ENCODE data around the gene LYPD8. TPM values are rescaled to one million over a fixed set of nuclear protein-coding genes. Genes with fewer than 3 reads are reported as not detected.

Gene LYPD8
- total and polyA plus RNA-seq, 9 of the 15 experiments (the other 6 are each of a cell fraction or from before 2014, with no cell fraction given): 0.50 to 2.1 (median 1.3) TPM

DNA sequence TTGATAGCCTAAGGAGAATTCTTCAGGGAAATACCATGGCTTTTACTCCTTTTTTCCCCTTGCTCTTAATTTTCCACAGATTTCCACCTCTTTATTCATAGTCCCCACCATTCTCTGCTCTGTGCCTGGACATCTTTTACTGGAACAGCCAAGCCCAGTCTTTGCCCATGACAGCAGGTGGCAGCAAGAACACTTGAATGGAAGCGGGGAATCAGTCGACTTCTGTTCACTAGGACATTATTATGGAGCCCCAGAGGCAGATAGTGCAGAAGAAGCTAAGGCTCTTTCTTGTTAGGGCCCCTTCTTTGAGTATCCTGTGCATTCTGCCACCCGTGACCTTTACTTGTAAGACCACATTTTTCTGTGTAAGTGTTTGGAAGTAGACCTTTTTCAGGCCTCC is 59.3 kb downstream of the LYPD8 start (continued):
- TF ChIP-seq, protein P1, sequence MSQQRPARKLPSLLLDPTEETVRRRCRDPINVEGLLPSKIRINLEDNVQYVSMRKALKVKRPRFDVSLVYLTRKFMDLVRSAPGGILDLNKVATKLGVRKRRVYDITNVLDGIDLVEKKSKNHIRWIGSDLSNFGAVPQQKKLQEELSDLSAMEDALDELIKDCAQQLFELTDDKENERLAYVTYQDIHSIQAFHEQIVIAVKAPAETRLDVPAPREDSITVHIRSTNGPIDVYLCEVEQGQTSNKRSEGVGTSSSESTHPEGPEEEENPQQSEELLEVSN (IDR thresholded peaks at IDR 0.05; ENCODE audit: borderline replicate concordance in 1 of 2, extremely low read depth in 1 of 2, insufficient read depth in 1 of 2, insufficient read length in 1 of 2, low read depth in 1 of 2, low read length in 1 of 2, poor library complexity in 1 of 2, severe bottlenecking in 1 of 2): no peak
- TF ChIP-seq FOXA1 (IDR thresholded peaks at IDR 0.05; ENCODE audit: borderline replicate concordance): no peak
- TF ChIP-seq, protein P2, sequence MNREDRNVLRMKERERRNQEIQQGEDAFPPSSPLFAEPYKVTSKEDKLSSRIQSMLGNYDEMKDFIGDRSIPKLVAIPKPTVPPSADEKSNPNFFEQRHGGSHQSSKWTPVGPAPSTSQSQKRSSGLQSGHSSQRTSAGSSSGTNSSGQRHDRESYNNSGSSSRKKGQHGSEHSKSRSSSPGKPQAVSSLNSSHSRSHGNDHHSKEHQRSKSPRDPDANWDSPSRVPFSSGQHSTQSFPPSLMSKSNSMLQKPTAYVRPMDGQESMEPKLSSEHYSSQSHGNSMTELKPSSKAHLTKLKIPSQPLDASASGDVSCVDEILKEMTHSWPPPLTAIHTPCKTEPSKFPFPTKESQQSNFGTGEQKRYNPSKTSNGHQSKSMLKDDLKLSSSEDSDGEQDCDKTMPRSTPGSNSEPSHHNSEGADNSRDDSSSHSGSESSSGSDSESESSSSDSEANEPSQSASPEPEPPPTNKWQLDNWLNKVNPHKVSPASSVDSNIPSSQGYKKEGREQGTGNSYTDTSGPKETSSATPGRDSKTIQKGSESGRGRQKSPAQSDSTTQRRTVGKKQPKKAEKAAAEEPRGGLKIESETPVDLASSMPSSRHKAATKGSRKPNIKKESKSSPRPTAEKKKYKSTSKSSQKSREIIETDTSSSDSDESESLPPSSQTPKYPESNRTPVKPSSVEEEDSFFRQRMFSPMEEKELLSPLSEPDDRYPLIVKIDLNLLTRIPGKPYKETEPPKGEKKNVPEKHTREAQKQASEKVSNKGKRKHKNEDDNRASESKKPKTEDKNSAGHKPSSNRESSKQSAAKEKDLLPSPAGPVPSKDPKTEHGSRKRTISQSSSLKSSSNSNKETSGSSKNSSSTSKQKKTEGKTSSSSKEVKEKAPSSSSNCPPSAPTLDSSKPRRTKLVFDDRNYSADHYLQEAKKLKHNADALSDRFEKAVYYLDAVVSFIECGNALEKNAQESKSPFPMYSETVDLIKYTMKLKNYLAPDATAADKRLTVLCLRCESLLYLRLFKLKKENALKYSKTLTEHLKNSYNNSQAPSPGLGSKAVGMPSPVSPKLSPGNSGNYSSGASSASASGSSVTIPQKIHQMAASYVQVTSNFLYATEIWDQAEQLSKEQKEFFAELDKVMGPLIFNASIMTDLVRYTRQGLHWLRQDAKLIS (CRISPR knock-in tag; IDR thresholded peaks at IDR 0.05): no peak
- no peak for TF ChIP-seq WHSC1 (IDR thresholded peaks at IDR 0.05; ENCODE audit: low read length)
- no peak for TF ChIP-seq CBFA2T2 (conservative IDR thresholded peaks at IDR 0.05)
- no peak for TF ChIP-seq NEUROD1 (IDR thresholded peaks at IDR 0.05; ENCODE audit: borderline replicate concordance, low read depth, low read length, partially characterized antibody)
- no peak for TF ChIP-seq ZC3H4 (CRISPR knock-in tag; IDR thresholded peaks at IDR 0.05; ENCODE audit: borderline replicate concordance)
- TF ChIP-seq, protein P3, sequence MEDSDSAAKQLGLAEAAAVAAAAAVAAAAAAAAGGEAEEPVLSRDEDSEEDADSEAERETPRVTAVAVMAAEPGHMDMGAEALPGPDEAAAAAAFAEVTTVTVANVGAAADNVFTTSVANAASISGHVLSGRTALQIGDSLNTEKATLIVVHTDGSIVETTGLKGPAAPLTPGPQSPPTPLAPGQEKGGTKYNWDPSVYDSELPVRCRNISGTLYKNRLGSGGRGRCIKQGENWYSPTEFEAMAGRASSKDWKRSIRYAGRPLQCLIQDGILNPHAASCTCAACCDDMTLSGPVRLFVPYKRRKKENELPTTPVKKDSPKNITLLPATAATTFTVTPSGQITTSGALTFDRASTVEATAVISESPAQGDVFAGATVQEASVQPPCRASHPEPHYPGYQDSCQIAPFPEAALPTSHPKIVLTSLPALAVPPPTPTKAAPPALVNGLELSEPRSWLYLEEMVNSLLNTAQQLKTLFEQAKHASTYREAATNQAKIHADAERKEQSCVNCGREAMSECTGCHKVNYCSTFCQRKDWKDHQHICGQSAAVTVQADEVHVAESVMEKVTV (CRISPR knock-in tag; IDR thresholded peaks at IDR 0.05): peak; percentile 35; the same call in 1 of the 2 replicates
- TF ChIP-seq LEF1 (IDR thresholded peaks at IDR 0.05): no peak
- no peak for TF ChIP-seq CBX3 (IDR thresholded peaks at IDR 0.05; ENCODE audit: borderline replicate concordance in 1 of 2, low read length in 2 of 2)
- TF ChIP-seq, protein P4, sequence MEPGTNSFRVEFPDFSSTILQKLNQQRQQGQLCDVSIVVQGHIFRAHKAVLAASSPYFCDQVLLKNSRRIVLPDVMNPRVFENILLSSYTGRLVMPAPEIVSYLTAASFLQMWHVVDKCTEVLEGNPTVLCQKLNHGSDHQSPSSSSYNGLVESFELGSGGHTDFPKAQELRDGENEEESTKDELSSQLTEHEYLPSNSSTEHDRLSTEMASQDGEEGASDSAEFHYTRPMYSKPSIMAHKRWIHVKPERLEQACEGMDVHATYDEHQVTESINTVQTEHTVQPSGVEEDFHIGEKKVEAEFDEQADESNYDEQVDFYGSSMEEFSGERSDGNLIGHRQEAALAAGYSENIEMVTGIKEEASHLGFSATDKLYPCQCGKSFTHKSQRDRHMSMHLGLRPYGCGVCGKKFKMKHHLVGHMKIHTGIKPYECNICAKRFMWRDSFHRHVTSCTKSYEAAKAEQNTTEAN (CRISPR knock-in tag; IDR thresholded peaks at IDR 0.05): no peak
- TF ChIP-seq ERF (CRISPR knock-in tag; IDR thresholded peaks at IDR 0.05): no peak
- TF ChIP-seq NFIX (CRISPR knock-in tag; IDR thresholded peaks at IDR 0.05; ENCODE audit: low read depth): no peak
- no peak for TF ChIP-seq ZSCAN32 (CRISPR knock-in tag; IDR thresholded peaks at IDR 0.05)
- no peak for TF ChIP-seq BRF1 (IDR thresholded peaks at IDR 0.05; ENCODE audit: borderline replicate concordance, extremely low read depth, insufficient read length)
- no peak for TF ChIP-seq MECOM (CRISPR knock-in tag; IDR thresholded peaks at IDR 0.05)
- TF ChIP-seq, protein P5, sequence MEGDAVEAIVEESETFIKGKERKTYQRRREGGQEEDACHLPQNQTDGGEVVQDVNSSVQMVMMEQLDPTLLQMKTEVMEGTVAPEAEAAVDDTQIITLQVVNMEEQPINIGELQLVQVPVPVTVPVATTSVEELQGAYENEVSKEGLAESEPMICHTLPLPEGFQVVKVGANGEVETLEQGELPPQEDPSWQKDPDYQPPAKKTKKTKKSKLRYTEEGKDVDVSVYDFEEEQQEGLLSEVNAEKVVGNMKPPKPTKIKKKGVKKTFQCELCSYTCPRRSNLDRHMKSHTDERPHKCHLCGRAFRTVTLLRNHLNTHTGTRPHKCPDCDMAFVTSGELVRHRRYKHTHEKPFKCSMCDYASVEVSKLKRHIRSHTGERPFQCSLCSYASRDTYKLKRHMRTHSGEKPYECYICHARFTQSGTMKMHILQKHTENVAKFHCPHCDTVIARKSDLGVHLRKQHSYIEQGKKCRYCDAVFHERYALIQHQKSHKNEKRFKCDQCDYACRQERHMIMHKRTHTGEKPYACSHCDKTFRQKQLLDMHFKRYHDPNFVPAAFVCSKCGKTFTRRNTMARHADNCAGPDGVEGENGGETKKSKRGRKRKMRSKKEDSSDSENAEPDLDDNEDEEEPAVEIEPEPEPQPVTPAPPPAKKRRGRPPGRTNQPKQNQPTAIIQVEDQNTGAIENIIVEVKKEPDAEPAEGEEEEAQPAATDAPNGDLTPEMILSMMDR (IDR thresholded peaks at IDR 0.05 in 2 of 3, conservative IDR thresholded peaks at IDR 0.05 in 1 of 3; ENCODE audit: insufficient read depth in 2 of 3, low read depth in 1 of 3, low read length in 3 of 3): peak; percentile 35 to 55 (median 49); a peak in 4 of 6 replicates
- no peak for TF ChIP-seq PPARD (CRISPR knock-in tag; IDR thresholded peaks at IDR 0.05)
- no peak for TF ChIP-seq NFYB (IDR thresholded peaks at IDR 0.05; ENCODE audit: extremely low read depth, insufficient read length)

Data from K562 (cell line).